ENCODE results near the gene HBA1. TPM values are rescaled to one million over a fixed set of nuclear protein-coding genes. Genes with fewer than 3 reads are reported as not detected.
"Not testable (repeated sequence)": the region's sequence is repeated elsewhere in the genome, so short reads cannot be mapped to it uniquely, and the experiment has no call there.

Gene HBA1
- total and polyA plus RNA-seq, 12 donors: 2.1 to 1,150 (median 186) TPM

GRCh38 chr16:167122-167690, 9.3 kb upstream of the HBA1 start:
- DNase-seq: no peak
- peaks cover 37 to 75% (median 73%) of the 10 kb centered on the region in 7 donors for H3K27me3 ChIP-seq
- H3K4me1 ChIP-seq: peaks cover 0 to 23% (median 18%) of the 10 kb centered on the region in 9 donors
- WGBS, 2 donors: 7 to 9% methylated on average over 11 of the region's 11 CpGs
- TF ChIP-seq CTCF (IDR thresholded peaks at IDR 0.05): no peak
- H3K27ac ChIP-seq: no peak overlapping the region
- intact Hi-C loops (cut with DNase I): no loop called here
- H3K9me3 ChIP-seq: no peaks in the 10 kb centered on the region
- ATAC-seq: no peak
- no peaks in the 10 kb centered on the region for H3K36me3 ChIP-seq
- no peak overlapping the region for H3K4me3 ChIP-seq

- WGBS, 2 donors: 45 to 48% methylated on average over 6 of the region's 6 CpGs
- TF ChIP-seq CTCF (IDR thresholded peaks at IDR 0.05): no peak
- no peak overlapping the region for H3K27ac ChIP-seq
- H3K36me3 ChIP-seq: no peaks in the 10 kb centered on the region
- ATAC-seq (no peak), DNase-seq (no peak)
- peaks cover 37 to 75% (median 71%) of the 10 kb centered on the region in 7 donors for H3K27me3 ChIP-seq
- intact Hi-C loops (cut with DNase I): no loop called here
- H3K4me1 ChIP-seq: peaks cover 0 to 23% (median 18%) of the 10 kb centered on the region in 9 donors
- no peaks in the 10 kb centered on the region for H3K9me3 ChIP-seq
- H3K4me3 ChIP-seq: no peak overlapping the region
These were observed 8.1 kb upstream of the HBA1 start for GRCh38 chr16:168424-168823.

GRCh38 chr16:169014-169413, 7.5 kb upstream of the HBA1 start:
- ATAC-seq (no peak), DNase-seq (no peak)
- Histone ChIP-seq H3K27me3 (peaks cover 37 to 79% (median 73%) of the 10 kb centered on the region in 7 donors), H3K9me3 (no peaks in the 10 kb centered on the region), H3K36me3 (no peaks in the 10 kb centered on the region), H3K4me1 (peaks cover 0 to 23% (median 18%) of the 10 kb centered on the region in 9 donors), H3K4me3 (no peak overlapping the region), H3K27ac (no peak overlapping the region)
- 26 to 29% methylated on average over 3 of the region's 3 CpGs for WGBS, 2 donors
- intact Hi-C loops (cut with DNase I): no loop called here
- no peak for TF ChIP-seq CTCF (IDR thresholded peaks at IDR 0.05)

- Histone ChIP-seq H3K27me3 (peaks cover 40 to 86% (median 79%) of the 10 kb centered on the region in 7 donors), H3K4me1 (peaks cover 0 to 26% (median 16%) of the 10 kb centered on the region in 9 donors)
- H3K36me3 ChIP-seq; H3K9me3 ChIP-seq; H3K27ac ChIP-seq; H3K4me3 ChIP-seq; intact Hi-C loops (cut with DNase I): not testable (repeated sequence)
- WGBS, 2 donors: 1 to 4% methylated on average over 5 of the region's 5 CpGs
- peak; percentile 31 to 68 (median 47) for ATAC-seq
- DNase-seq: peak in 1 of 2 donors; percentile 27
These were observed 6.4 kb upstream of the HBA1 start for GRCh38 chr16:170088-170507.

GRCh38 chr16:170788-171187, 5.7 kb upstream of the HBA1 start:
- Histone ChIP-seq H3K27ac (no peak overlapping the region), H3K9me3 (no peaks in the 10 kb centered on the region), H3K4me1 (peaks cover 0 to 19% (median 9%) of the 10 kb centered on the region in 9 donors), H3K27me3 (peaks cover 41 to 86% (median 79%) of the 10 kb centered on the region in 7 donors), H3K36me3 (no peaks in the 10 kb centered on the region), H3K4me3 (no peak overlapping the region)
- 44 to 48% methylated on average over 1 of the region's 1 CpG for WGBS, 2 donors
- no peak for TF ChIP-seq CTCF (IDR thresholded peaks at IDR 0.05)
- intact Hi-C loops (cut with DNase I): no loop called here
- no peak for DNase-seq
- ATAC-seq: no peak

- intact Hi-C loops (cut with DNase I); H3K36me3 ChIP-seq; DNase-seq; H3K4me1 ChIP-seq; H3K9me3 ChIP-seq; H3K27ac ChIP-seq; H3K4me3 ChIP-seq: not testable (repeated sequence)
- peaks cover 26 to 78% (median 68%) of the 10 kb centered on the region in 7 donors for H3K27me3 ChIP-seq
- no CpG with 5 or more reads among the region's 74 CpGs for WGBS, 2 donors
- ATAC-seq: peak in 1 of 8 donors; percentile 14
These were observed 4.0 kb upstream of the HBA1 start, which contains the start of gene HBA2 for GRCh38 chr16:172374-172941. Gene HBA2, plus strand, starts transcription at chr16:172876. Its CDS starts 37 bp downstream, at chr16:172913.

GRCh38 chr16:173211-173854, 3.1 kb upstream of the HBA1 start:
- ATAC-seq; intact Hi-C loops (cut with DNase I); H3K9me3 ChIP-seq; H3K27ac ChIP-seq; H3K36me3 ChIP-seq; H3K4me3 ChIP-seq; DNase-seq; H3K4me1 ChIP-seq: not testable (repeated sequence)
- 3 to 6% methylated on average over 25 to 26 of the region's 44 CpGs for WGBS, 2 donors
- peaks cover 17 to 78% (median 68%) of the 10 kb centered on the region in 7 donors for H3K27me3 ChIP-seq
